HEK293 (cell line): ENCODE results near the gene KCTD15.

ENCODE experiments used
- EGR2 ChIP-seq: fragments of 450-650 bp; formaldehyde crosslinking; IDR thresholded peaks from 2 replicates; pipeline ENCODE4 v1.5.1; 2016; ENCODE audit warnings: low read depth, missing biosample characterization, missing genetic modification characterization
- ZBTB17 ChIP-seq: fragments of 450-650 bp; formaldehyde crosslinking; IDR thresholded peaks from 2 replicates; pipeline ENCODE4 v1.5.1; 2016; ENCODE audit warnings: missing biosample characterization, missing genetic modification characterization
- ZNF146 ChIP-seq: fragments of 450-650 bp; formaldehyde crosslinking; IDR thresholded peaks from 2 replicates; pipeline ENCODE4 v1.5.1; 2016; ENCODE audit warnings: missing biosample characterization, missing genetic modification characterization
- TF ChIP-seq, protein P1 (sequence below): fragments of 450-650 bp; formaldehyde crosslinking; IDR thresholded peaks from 2 replicates; pipeline ENCODE4 v1.5.1; 2016; ENCODE audit warnings: missing biosample characterization, missing genetic modification characterization
- TF ChIP-seq, protein P2 (sequence below): fragments of 450-650 bp; formaldehyde crosslinking; IDR thresholded peaks from 2 replicates; pipeline ENCODE4 v1.5.1; 2016; ENCODE audit warnings: missing biosample characterization, missing genetic modification characterization

DNA sequence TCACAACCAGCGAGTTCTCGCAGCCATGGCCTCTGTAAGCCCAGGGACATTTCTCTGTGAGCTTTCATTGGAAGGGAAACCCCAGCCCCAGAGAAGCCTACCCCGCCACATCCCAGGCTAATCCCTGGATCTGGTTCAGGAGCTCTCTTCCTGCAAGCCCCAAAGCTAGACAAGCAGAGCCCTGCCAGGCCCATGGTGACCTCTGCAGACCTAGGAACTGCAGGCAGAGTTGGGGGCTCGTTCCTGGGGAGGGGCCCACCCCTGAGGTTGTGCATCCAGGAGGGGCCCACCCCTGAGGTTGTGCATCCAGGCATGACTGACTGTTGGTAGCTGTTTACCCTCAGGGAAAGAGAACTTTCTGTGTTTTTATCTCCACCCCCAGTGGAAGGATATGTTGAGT lies 21.7 kb downstream of the KCTD15 start:
- TF ChIP-seq ZBTB17 (tag by site-specific recombination) = no peak
- TF ChIP-seq ZNF146 (tag by site-specific recombination) = no peak
- TF ChIP-seq, protein P1, sequence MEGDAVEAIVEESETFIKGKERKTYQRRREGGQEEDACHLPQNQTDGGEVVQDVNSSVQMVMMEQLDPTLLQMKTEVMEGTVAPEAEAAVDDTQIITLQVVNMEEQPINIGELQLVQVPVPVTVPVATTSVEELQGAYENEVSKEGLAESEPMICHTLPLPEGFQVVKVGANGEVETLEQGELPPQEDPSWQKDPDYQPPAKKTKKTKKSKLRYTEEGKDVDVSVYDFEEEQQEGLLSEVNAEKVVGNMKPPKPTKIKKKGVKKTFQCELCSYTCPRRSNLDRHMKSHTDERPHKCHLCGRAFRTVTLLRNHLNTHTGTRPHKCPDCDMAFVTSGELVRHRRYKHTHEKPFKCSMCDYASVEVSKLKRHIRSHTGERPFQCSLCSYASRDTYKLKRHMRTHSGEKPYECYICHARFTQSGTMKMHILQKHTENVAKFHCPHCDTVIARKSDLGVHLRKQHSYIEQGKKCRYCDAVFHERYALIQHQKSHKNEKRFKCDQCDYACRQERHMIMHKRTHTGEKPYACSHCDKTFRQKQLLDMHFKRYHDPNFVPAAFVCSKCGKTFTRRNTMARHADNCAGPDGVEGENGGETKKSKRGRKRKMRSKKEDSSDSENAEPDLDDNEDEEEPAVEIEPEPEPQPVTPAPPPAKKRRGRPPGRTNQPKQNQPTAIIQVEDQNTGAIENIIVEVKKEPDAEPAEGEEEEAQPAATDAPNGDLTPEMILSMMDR (tag by site-specific recombination) = no peak
- TF ChIP-seq EGR2 (tag by site-specific recombination) = no peak
- TF ChIP-seq, protein P2, sequence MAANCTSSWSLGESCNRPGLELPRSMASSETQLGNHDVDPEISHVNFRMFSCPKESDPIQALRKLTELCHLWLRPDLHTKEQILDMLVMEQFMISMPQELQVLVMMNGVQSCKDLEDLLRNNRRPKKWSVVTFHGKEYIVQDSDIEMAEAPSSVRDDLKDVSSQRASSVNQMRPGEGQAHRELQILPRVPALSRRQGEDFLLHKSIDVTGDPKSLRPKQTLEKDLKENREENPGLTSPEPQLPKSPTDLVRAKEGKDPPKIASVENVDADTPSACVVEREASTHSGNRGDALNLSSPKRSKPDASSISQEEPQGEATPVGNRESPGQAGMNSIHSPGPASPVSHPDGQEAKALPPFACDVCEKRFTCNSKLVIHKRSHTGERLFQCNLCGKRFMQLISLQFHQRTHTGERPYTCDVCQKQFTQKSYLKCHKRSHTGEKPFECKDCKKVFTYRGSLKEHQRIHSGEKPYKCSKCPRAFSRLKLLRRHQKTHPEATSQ = no peak
